GM19193 (cell line): ENCODE data around the gene AGXT2.

Source experiments
- POLR2A ChIP-seq: IDR thresholded peaks from 4 replicates; pipeline ENCODE4 v1.6.1; 2011; ENCODE audit not compliant: insufficient read depth, insufficient read length; ENCODE audit errors: extremely low read depth

AGXT2 gene

DNA sequence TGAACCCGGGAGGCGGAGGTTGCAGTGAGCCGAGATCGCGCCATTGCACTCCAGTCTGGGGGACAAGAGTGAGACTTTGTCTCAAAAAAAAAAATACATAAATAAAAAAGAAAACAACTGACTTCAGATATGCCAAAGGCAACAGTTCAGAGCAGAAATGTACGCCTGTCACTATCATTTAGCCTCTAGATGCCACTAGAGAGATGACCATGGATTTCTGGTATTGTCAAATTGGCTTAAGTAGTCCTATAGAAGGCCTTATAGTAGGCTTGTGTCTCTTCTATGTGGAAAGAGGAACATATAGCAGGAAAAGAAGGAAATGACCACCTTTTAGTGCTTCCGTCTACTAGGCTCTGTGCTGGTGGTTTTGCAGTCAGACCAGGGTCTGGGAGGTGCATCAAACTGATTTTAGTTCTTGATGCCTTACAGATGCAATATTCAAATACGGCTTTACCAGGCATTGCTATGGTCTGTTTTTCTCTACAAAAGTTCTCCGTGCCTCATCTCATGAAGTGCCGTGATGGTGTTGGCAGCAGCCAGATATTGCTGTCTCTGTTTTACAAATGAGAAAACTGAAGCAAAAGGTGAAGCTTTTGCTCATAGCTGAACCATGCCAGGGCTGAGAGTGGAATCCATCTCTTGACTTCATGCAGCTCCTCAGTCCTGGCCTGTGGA, 17.2 kb downstream of the AGXT2 start:
- TF ChIP-seq POLR2A = no peak

GRCh38 chr5:35029333-35029732, 18.4 kb downstream of the AGXT2 start:
- TF ChIP-seq POLR2A = no peak

GRCh38 chr5:35026941-35027340, 20.8 kb downstream of the AGXT2 start:
- TF ChIP-seq POLR2A = no peak

DNA sequence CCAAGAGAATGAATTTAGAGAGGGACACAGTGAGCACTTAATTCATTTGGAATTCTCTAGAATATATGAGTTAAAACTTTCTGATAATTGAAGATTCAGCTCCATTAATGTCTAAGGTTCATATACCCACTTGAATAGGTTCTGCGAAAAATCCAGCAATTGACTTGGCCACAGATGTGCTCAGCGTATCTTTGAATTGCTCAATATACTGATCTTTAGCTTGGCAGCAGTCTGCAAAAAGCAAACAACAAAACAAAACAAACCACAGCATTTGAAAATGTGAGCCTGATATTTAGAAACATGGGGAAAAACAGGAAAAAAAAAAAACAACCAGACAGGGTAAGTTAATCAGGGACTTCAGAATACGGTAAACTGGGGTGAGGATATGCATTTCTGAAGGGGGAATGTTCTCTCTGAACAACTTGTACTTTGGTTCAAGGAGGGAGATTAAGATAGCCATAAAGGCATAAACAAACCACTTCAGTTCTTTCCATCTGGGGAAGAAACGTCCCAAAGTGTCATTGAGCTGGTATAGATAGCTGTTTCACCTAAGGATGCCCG, 21.4 kb downstream of the AGXT2 start:
- TF ChIP-seq POLR2A = no peak

DNA sequence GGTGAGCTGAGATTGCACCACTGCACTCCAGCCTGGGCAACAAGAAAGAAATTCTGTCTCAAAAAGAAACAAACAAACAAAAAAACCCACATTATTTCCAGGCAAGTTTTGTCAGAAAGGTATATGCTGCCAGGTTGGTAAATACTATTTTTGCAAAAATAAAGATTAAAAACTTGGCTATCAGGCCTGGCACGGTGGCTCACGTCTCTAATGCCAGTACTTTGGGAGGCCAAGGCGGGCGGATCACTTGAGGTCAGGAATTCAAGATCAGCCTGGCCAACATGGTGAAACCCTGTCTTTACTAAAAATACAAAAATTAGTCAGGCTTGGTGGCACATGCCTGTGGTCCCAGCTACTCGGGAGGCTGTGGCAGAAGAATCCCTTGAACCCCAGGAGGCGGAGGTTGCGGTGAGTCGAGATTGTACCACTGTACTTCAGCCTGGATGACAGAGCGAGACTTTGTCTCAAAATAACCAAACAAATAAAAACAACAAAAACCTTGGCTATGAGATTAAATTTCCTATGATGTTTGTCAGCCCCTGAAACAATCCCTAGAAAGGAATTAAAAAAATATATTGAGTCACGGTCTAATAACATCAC, 22.7 kb downstream of the AGXT2 start:
- no peak for TF ChIP-seq POLR2A

GRCh38 chr5:35023391-35024178, 24.2 kb downstream of the AGXT2 start:
- no peak for TF ChIP-seq POLR2A

DNA sequence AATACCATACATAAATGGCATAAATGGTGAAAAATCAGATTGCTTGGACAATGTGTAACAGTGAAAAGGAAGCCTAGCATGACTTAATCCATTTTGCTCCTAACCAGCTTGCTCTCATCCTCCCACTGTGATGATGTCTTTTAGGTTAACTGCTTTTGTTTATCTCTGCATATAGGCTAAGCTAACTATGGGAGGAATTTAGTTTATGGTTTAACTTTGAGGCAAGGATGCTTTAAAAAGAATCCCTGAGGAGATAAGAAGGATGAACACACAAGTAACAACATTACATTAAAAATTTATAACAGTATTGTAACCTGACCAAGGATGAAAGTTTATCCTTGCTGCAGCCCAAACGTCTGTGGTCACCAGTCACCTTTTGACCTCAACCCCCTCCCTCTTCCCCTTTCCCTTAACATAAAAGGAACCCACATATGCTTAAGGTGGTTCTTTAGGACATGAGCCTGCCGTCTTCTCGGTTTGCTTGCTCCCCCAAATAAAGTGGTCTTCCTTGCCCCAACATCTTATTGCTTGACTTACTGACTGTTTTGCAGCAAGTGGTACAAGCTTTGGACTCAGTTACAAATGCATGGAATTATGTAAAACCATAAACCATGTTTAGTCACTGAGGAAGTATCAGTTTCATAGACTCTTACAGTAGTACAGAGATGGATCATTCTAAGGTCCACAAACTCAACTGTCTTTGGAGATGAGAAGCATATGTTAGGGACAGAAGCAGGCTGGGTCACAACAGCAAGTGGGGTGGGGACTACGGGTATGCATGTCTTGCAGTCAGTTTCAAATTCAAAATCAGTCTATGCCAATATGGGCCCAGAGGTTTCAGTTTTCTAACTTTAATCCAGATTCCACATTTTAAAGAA, 31.3 kb downstream of the AGXT2 start:
- no peak for TF ChIP-seq POLR2A

DNA sequence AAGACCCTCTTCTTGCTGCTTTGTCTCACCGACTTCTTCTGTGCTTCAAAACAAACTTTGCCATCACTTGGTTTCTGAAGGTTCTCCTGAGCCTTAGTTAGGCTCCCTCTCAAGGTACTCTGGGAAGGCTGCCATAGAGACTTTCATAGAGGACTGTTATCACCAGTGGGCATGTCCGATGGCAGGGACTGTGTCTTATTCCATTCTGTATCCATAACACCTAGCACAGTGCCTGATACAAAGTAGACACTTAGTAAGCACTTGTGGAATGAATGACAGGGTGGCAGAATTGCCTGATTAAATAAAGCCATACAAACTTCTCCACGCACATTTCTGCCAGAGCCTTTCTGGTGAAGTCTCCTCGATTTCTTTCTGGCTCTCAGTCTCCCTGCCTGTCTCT, 32.7 kb downstream of the AGXT2 start:
- TF ChIP-seq POLR2A = no peak

- TF ChIP-seq POLR2A = no peak
These were observed 35.0 kb downstream of the AGXT2 start for GRCh38 chr5:35012796-35013195.

DNA sequence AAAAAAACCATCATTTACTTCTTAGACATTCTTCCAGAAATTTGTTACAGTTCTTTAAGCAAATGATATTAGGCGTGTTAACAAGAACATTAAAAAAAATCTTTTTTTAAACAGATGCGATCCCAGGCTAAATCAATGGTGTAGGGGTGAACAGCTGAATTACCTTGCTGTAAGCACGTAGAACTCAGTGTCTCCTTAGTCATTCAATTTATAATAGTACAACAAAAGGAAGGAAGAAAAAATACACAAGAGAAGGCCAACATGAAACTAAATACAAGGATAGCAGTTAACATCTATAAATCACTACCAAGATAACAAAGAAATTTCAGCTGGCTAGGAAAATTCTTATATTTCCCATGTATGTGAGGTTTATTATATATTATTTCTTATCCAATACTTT, 35.4 kb downstream of the AGXT2 start:
- no peak for TF ChIP-seq POLR2A

DNA sequence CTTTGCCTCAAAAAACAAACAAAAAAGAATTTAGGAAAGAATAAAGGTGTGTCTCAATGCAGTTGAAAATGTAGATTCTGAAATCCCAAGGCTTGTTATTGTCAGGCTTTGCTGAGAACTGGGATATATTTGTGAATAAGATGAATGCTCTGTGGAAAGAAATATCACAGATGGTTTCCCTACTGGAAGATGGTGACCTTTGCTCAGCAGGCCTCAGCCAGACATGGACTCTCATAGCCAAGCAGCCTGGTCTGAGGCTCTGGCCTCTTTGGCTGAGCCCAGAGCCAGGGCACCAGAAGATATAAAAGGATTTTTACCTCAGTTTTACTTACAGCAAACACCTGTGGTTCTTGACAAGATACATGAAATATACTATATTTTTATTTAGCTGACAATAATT, 37.1 kb downstream of the AGXT2 start:
- no peak for TF ChIP-seq POLR2A

- no peak for TF ChIP-seq POLR2A
These were observed 38.1 kb downstream of the AGXT2 start for GRCh38 chr5:35009657-35010056.

DNA sequence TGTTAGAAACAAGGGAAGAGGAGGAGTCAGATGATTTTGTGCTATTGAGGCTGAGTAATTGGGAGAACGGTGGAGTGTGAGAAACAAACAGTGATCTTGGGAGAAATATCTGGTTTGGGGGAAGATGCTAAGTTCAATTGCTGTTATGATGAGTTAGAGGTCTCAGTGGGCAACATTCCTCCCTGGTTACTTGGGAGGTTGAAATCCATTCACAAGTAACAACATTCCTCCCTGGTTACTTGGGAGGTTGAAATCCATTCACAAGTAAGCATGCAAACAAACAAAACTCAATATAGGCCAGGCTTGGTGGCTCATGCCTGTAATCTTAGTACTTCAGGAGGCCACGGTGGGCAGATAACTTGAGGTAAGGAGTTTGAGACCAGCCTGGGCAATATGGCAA, 38.7 kb downstream of the AGXT2 start:
- no peak for TF ChIP-seq POLR2A

DNA sequence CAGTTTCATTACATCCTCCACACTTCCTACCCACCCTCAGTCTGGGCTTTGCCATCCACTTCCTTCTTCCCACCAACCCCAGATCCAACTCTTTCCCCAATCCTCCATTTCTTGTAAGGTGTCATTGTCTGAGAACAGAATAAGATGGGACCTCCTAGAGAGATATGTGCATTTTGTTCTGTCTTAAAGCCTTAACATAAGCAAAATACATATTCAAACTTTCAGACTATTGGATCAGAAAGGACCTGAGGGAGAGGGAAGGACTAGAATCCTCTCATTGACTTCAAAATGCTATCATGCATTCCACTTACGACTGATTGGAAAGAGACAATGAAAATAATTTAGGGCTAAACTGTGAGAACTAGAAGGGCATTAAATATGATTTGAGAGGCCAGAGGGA, 43.0 kb downstream of the AGXT2 start:
- no peak for TF ChIP-seq POLR2A

DNA sequence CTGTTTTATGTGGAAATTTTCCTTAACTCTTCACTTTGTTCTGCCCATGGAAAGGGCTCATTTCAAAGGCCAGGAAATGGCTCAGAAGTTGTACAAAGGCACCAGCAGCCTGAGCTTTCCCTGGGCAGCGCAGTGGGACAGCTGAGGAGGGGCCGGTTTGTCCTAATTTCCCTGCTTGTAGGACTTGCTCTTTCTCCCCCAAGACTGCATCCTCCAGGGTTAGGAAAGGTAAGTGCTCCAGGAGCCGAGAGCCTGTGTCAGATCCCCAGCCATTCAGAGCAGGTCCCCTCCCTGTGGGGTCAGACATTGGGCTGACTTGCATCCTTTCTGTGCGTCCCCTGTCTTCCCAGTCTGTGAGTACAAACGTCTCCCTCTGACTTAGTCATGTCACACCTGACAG, 43.5 kb downstream of the AGXT2 start:
- no peak for TF ChIP-seq POLR2A
